Stimulated activated CD4-positive, alpha-beta T cell treated with anti-CD3 and anti-CD28 coated beads, Interleukin-15, amount 100 ng/mL, for 24 hours (primary cell): ENCODE measurements around the gene CLHC1.
"Not testable (repeated sequence)": the region's sequence is repeated elsewhere in the genome, so short reads cannot be mapped to it uniquely, and the experiment has no call there.

Experiments used
- DNase-seq: peaks from one replicate; pipeline ENCODE4 v3.0.0-alpha.2; 2020

CLHC1 gene

GRCh38 chr2:55133467-55134315 lies 98.4 kb downstream of the CLHC1 start:
- DNase-seq: peak; percentile 47

DNA sequence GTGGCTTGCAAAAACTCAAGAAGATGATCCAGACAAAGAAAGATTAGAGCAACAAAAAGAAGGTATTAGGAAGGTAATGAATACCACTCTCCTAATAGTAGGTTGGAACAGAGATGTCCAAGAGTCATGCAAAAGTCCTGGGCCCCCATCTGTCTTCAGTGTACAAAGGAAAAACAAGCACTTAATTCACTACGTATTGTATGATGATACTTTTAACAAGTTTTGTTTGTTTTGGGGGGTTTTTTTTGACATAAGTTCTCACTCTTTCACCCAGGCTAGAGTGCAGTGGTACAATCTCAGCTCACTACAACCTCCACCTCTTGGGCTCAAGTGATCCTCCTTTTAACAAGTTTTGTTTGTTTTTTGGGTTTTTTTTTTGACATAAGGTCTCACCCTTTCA lies 101.2 kb downstream of the CLHC1 start:
- DNase-seq: no peak

DNA sequence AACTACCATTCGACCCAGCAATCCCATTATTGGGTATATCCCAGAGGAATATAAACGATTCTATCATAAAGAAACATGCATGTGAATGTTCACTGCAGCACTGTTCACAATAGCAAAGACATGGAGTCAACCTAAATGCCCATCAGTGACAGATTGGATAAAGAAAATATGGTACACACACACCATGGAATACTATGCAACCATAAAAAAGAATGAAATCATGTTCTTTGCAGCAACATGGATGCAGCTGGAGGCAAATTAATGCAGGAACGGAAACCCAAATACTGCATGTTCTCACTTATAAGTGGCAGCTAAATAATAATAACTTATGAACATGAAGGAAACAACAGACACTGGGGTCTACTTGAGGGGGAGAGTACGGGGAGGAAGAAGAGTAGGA lies 105.5 kb downstream of the CLHC1 start:
- DNase-seq: not testable (repeated sequence)
